ENCODE measurements around the gene FAM184B. TPM values are rescaled to one million over a fixed set of nuclear protein-coding genes. Genes with fewer than 3 reads are reported as not detected.

Gene FAM184B
- total RNA-seq, 4 donors from 2014 or later = 0.11 to 0.53 (median 0.49) TPM; not detected in 1

DNA sequence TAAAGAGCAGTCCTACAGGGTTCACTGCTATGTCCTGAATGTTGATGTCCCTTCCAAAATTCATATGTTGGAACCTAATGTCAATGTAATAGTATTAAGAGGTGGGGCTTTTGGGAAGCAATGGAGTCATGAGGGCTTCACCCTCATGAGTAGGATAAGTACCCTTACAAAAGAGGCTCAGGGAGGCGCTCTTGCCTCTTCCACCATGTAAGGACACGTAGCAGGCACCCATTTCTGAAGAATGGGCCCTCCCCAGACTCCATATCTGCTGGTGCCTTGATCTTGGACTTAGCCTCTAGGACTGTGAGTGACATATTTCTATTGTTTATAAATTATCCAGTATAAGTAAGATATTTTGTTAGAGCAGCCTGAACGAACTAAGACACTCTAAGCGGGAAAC is 151.2 kb downstream of the FAM184B start:
- in situ Hi-C loops (cut with MboI; ENCODE audit: low sequenced_read_pairs in 4 of 4) (loop anchor here in 2 of 4 donors (10.0 kb wide), 2 partner anchors 75 to 85 kb away; no protein-coding TSS in a partner anchor), intact Hi-C loops (cut with DNase I; ENCODE audit: low total_unique reads) (no loop called here)
- Histone ChIP-seq H3K27me3 (no peaks in the 10 kb centered on the region), H3K4me3 (no peak overlapping the region), H3K27ac (peak overlapping the region in 2 of 4 donors; percentile 39 to 53), H3K36me3 (peaks cover 0 to 97% of the 10 kb centered on the region in 2 donors), H3K9me3 (no peaks in the 10 kb centered on the region), H3K4me1 (peaks cover 18 to 30% of the 10 kb centered on the region in 2 donors)
- no peak for DNase-seq
- TF ChIP-seq POLR2A (IDR thresholded peaks at IDR 0.05) = no peak
- TF ChIP-seq, protein P1, sequence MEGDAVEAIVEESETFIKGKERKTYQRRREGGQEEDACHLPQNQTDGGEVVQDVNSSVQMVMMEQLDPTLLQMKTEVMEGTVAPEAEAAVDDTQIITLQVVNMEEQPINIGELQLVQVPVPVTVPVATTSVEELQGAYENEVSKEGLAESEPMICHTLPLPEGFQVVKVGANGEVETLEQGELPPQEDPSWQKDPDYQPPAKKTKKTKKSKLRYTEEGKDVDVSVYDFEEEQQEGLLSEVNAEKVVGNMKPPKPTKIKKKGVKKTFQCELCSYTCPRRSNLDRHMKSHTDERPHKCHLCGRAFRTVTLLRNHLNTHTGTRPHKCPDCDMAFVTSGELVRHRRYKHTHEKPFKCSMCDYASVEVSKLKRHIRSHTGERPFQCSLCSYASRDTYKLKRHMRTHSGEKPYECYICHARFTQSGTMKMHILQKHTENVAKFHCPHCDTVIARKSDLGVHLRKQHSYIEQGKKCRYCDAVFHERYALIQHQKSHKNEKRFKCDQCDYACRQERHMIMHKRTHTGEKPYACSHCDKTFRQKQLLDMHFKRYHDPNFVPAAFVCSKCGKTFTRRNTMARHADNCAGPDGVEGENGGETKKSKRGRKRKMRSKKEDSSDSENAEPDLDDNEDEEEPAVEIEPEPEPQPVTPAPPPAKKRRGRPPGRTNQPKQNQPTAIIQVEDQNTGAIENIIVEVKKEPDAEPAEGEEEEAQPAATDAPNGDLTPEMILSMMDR (IDR thresholded peaks at IDR 0.05 in 4 of 5, conservative IDR thresholded peaks at IDR 0.05 in 1 of 5) = no peak
- no peak for ATAC-seq

- intact Hi-C loops (cut with DNase I; ENCODE audit: low total_unique reads) (no loop called here), in situ Hi-C loops (cut with MboI; ENCODE audit: low sequenced_read_pairs in 4 of 4) (no loop called here)
- Histone ChIP-seq H3K9me3 (no peaks in the 10 kb centered on the region), H3K4me3 (no peak overlapping the region), H3K4me1 (peaks cover 69 to 72% of the 10 kb centered on the region in 2 donors), H3K36me3 (peaks cover 0 to 98% of the 10 kb centered on the region in 2 donors), H3K27ac (peak overlapping the region; percentile 91 to 98 (median 97)), H3K27me3 (no peaks in the 10 kb centered on the region)
- DNase-seq = no peak
- no peak for ATAC-seq
- TF ChIP-seq, protein P1 (IDR thresholded peaks at IDR 0.05 in 4 of 5, conservative IDR thresholded peaks at IDR 0.05 in 1 of 5) = no peak
- TF ChIP-seq POLR2A (IDR thresholded peaks at IDR 0.05) = no peak
Observed at GRCh38 chr4:17624821-17625220, 156.6 kb downstream of the FAM184B start.

- H3K36me3 ChIP-seq = peaks cover 0 to 85% of the 10 kb centered on the region in 2 donors
Observed at GRCh38 chr4:17623451-17624001, 157.9 kb downstream of the FAM184B start.

GRCh38 chr4:17619416-17620105 is 161.9 kb downstream of the FAM184B start:
- no peaks in the 10 kb centered on the region for H3K9me3 ChIP-seq
- peaks cover 0 to 64% of the 10 kb centered on the region in 2 donors for H3K36me3 ChIP-seq
- peaks cover 77 to 89% of the 10 kb centered on the region in 2 donors for H3K4me1 ChIP-seq
- H3K27ac ChIP-seq = peak overlapping the region; percentile 91 to 98 (median 97)
- in situ Hi-C loops (cut with MboI; ENCODE audit: low sequenced_read_pairs in 4 of 4) = loop anchor here in 1 of 4 donors (10.0 kb wide), 1 partner anchor 185 kb away; no protein-coding TSS in a partner anchor
- DNase-seq = peak; percentile 64 to 76
- intact Hi-C loops (cut with DNase I; ENCODE audit: low total_unique reads) = no loop called here
- no peaks in the 10 kb centered on the region for H3K27me3 ChIP-seq
- peak; percentile 92 to 94 for ATAC-seq
- H3K4me3 ChIP-seq = peak overlapping the region in 3 of 4 donors; percentile 32 to 36 (median 32)
- TF ChIP-seq POLR2A (IDR thresholded peaks at IDR 0.05) = peak in 1 of 2 donors; percentile 42
- TF ChIP-seq, protein P1 (IDR thresholded peaks at IDR 0.05 in 4 of 5, conservative IDR thresholded peaks at IDR 0.05 in 1 of 5) = no peak

More at GRCh38 chr4:17623451-17624001, 157.9 kb downstream of the FAM184B start:
- Histone ChIP-seq H3K27me3 (no peaks in the 10 kb centered on the region), H3K4me3 (no peak overlapping the region), H3K4me1 (peaks cover 72 to 81% of the 10 kb centered on the region in 2 donors), H3K9me3 (no peaks in the 10 kb centered on the region), H3K27ac (peak overlapping the region; percentile 91 to 98 (median 97))
- in situ Hi-C loops (cut with MboI; ENCODE audit: low sequenced_read_pairs in 4 of 4) (no loop called here), intact Hi-C loops (cut with DNase I; ENCODE audit: low total_unique reads) (no loop called here)
- peak in 1 of 2 donors; percentile 59 for DNase-seq
- TF ChIP-seq, protein P1 (IDR thresholded peaks at IDR 0.05 in 4 of 5, conservative IDR thresholded peaks at IDR 0.05 in 1 of 5) = no peak
- TF ChIP-seq POLR2A (IDR thresholded peaks at IDR 0.05) = no peak
- ATAC-seq = peak in 1 of 2 donors; percentile 28

Measured in gastrocnemius medialis (tissue), 4 donors.